Subcutaneous adipose tissue (tissue), 4 donors: ENCODE measurements around the gene TNNI3K. TPM values are rescaled to one million over a fixed set of nuclear protein-coding genes. Genes with fewer than 3 reads are reported as not detected.

Experiments
- CTCF ChIP-seq: fragments of 450-650 bp; IDR thresholded peaks from one replicate; pipeline ENCODE4 v1.5.1; 2016; ENCODE audit warnings: low read depth, mild to moderate bottlenecking, control low read depth, antibody characterized with exemption, moderate library complexity
- total RNA-seq, 4 donors: library from RNA; depleted of rRNA; stranded (reverse); fragments of >200 nt; gene quantifications; one replicate each; pipeline ENCODE4 v1.1.0, GENCODE V29; 2016

Gene TNNI3K
- total RNA-seq, 4 donors from 2014 or later: 0.98 to 7.0 (median 3.9) TPM; not detected in 1

GRCh38 chr1:74583397-74583796 is 348.2 kb downstream of the TNNI3K start:
- TF ChIP-seq CTCF: no peak

GRCh38 chr1:74584185-74584584 is 349.0 kb downstream of the TNNI3K start:
- no peak for TF ChIP-seq CTCF

- TF ChIP-seq CTCF: no peak
Observed at GRCh38 chr1:74586253-74586897, 351.2 kb downstream of the TNNI3K start.

GRCh38 chr1:74587888-74588287 is 352.7 kb downstream of the TNNI3K start:
- TF ChIP-seq CTCF: no peak

- no peak for TF ChIP-seq CTCF
Observed at GRCh38 chr1:74590288-74590687, 355.1 kb downstream of the TNNI3K start.

- TF ChIP-seq CTCF: no peak
Observed at GRCh38 chr1:74591949-74592348, 356.8 kb downstream of the TNNI3K start.

- no peak for TF ChIP-seq CTCF
Observed at GRCh38 chr1:74592580-74593355, 357.6 kb downstream of the TNNI3K start.

Other genes with a start within 250 kb of the TNNI3K start
- gene LRRIQ3, start 37.2 kb upstream of the TNNI3K start, total RNA-seq: 1 to 10 TPM in 2 of 4 donors, under 1 TPM in 2; 0.75 to 2.0 (median 1.1) TPM
- gene FPGT, start 37.1 kb upstream of the TNNI3K start, total RNA-seq: 10 to 100 TPM; 15.7 to 28.0 (median 17.4) TPM